ENCODE results near the gene SFMBT1. TPM values are rescaled to one million over a fixed set of nuclear protein-coding genes. Genes with fewer than 3 reads are reported as not detected.

Gene SFMBT1
- total and polyA plus RNA-seq, 12 donors, result 3.1 to 19.1 (median 16.3) TPM

DNA sequence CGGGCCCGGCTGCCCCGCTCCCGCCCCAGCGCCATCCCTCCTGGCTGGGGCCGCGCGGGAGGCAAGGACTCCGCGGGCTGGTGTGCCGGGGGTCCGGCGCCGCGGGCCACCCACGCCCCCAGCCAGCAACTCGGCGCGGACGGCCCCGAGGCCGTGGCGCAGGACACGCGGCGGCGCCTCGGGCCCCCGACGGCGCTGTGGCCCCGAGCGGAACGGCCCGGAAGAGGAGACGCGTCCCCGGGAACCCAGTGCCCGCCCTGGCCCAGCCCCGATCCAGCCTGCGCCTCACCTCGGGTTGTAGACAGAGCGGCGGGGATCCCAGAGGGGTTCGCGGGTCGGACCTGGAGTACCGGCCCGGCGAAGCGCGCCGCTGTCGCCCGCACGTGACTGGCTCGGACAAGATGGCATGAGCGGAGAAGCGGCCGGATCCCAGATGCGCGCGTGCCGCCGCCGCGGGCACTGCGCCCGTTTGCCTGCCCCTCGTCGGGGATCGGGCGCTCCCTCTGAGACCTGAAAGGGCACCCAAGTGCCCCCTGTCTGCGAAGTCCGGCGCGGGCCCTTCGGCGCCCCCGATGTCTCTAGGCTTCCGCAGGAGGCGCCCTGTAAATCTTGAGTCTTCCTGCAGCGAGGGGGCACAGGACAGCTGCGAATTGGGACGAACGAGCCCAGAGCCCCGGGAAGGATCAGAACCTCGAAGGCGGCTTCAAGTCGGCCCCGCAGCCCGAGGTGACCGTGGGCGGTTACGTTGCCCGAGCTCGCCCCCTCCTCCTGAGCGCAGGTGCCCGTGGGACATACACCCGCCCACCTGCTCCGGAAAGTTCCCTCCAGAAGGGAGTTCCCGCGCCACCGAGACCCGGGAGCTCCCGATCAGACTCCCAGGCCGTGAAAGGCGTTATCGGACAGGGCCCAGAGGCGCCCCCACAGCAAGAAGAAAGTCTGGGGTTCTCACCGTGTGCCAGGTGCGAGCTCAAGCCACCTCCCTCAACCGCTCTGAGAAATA, 598 bp upstream of the SFMBT1 start:
- 3 to 4% methylated on average over 98 to 113 of the region's 113 CpGs for WGBS, 2 donors
- DNase-seq (peak; percentile 32 to 47), ATAC-seq (peak; percentile 8 to 70 (median 34))
- intact Hi-C loops (cut with DNase I), result loop anchor here in 2 of 10 donors (10.0 kb wide), 1 partner anchor 112 kb away; no protein-coding TSS in a partner anchor
- no peaks in the 10 kb centered on the region for H3K36me3 ChIP-seq
- peaks cover 0 to 12% (median 0%) of the 10 kb centered on the region in 7 donors for H3K27me3 ChIP-seq
- peak overlapping the region; percentile 54 to 98 (median 90) for H3K4me3 ChIP-seq
- H3K27ac ChIP-seq, result peak overlapping the region in 8 of 10 donors; percentile 31 to 91 (median 89)
- H3K9me3 ChIP-seq, result no peaks in the 10 kb centered on the region
- TF ChIP-seq, protein P1, sequence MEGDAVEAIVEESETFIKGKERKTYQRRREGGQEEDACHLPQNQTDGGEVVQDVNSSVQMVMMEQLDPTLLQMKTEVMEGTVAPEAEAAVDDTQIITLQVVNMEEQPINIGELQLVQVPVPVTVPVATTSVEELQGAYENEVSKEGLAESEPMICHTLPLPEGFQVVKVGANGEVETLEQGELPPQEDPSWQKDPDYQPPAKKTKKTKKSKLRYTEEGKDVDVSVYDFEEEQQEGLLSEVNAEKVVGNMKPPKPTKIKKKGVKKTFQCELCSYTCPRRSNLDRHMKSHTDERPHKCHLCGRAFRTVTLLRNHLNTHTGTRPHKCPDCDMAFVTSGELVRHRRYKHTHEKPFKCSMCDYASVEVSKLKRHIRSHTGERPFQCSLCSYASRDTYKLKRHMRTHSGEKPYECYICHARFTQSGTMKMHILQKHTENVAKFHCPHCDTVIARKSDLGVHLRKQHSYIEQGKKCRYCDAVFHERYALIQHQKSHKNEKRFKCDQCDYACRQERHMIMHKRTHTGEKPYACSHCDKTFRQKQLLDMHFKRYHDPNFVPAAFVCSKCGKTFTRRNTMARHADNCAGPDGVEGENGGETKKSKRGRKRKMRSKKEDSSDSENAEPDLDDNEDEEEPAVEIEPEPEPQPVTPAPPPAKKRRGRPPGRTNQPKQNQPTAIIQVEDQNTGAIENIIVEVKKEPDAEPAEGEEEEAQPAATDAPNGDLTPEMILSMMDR (IDR thresholded peaks at IDR 0.05), result peak in 8 of 9 donors; percentile 14 to 59 (median 46)
- peaks cover 8 to 31% (median 22%) of the 10 kb centered on the region in 9 donors for H3K4me1 ChIP-seq

DNA sequence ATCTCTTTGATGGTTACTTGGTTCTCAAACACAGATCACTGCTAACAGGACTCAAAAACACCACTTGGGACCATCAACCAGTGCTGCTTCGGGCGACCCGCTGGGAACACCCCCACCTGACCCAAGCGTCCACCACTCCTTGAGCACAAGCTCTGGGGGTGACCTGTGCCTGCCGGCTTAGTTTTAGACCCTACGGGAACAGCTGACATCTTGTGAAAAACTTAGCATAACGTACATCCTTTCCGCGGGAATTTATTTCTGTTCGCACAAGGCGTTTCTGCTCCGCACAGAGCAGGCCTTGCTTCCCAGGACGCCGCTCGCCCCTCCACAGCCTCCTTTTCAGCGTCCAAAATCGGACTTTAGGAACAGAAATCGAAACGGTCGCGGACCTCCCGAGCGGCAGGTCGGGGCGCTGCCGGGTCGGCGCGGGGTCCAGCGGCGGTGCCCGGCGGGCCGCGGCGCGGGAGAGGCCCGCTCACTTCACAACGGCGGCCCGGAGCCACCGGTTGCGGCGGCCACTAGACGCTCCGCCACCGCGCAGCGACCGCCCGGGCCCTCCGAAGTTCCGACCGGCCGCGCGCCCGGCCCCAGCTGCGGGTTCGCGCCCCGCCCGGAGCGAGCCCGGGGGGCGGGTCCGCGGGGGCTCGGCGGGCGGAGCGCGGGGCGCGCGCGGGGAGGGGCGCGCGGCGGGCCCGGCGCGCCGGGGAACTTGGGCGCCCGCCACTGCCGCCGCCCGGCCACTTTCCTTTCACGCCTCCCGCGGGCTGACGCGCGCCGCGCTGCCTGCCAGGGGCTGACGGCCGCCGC, 959 bp downstream of the SFMBT1 start:
- peaks cover 0 to 12% (median 0%) of the 10 kb centered on the region in 7 donors for H3K27me3 ChIP-seq
- TF ChIP-seq, protein P1 (IDR thresholded peaks at IDR 0.05), result peak in 1 of 9 donors; percentile 6
- intact Hi-C loops (cut with DNase I), result loop anchor here in 2 of 10 donors (10.0 kb wide), 1 partner anchor 110 kb away; no protein-coding TSS in a partner anchor
- H3K27ac ChIP-seq, result peak overlapping the region; percentile 60 to 91 (median 88)
- ATAC-seq (peak; percentile 30 to 75 (median 68)), DNase-seq (peak; percentile 47 to 73)
- WGBS, 2 donors, result 0% methylated on average over 64 to 101 of the region's 101 CpGs
- peaks cover 8 to 44% (median 32%) of the 10 kb centered on the region in 9 donors for H3K4me1 ChIP-seq
- peak overlapping the region; percentile 55 to 97 (median 67) for H3K4me3 ChIP-seq
- H3K9me3 ChIP-seq, result no peaks in the 10 kb centered on the region
- H3K36me3 ChIP-seq, result no peaks in the 10 kb centered on the region

DNA sequence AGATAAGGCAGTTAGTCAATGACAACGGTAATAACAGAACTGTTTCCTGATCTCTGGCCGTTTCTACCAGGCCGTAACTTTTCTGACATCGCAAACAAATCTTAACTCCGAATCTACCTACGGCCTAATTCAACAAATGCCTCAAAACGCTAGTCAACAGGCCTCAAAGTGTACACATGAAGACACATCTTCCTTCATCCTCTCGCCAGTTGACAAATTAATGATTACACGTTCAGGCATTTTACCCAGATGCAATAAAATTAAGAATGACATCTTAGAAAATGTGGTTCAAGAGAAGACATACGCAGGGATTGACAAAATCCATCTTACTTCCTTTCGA, 1.5 kb downstream of the SFMBT1 start:
- TF ChIP-seq, protein P1 (IDR thresholded peaks at IDR 0.05), result no peak
- peak overlapping the region in 9 of 10 donors; percentile 60 to 91 (median 87) for H3K27ac ChIP-seq
- intact Hi-C loops (cut with DNase I), result loop anchor here in 2 of 10 donors (10.0 kb wide), 1 partner anchor 110 kb away; no protein-coding TSS in a partner anchor
- H3K4me3 ChIP-seq, result peak overlapping the region; percentile 55 to 97 (median 67)
- no peaks in the 10 kb centered on the region for H3K9me3 ChIP-seq
- DNase-seq (no peak), ATAC-seq (no peak)
- H3K27me3 ChIP-seq, result peaks cover 0 to 12% (median 0%) of the 10 kb centered on the region in 7 donors
- WGBS, 2 donors, result 50 to 58% methylated on average over 11 of the region's 11 CpGs
- peaks cover 8 to 44% (median 33%) of the 10 kb centered on the region in 9 donors for H3K4me1 ChIP-seq
- H3K36me3 ChIP-seq, result no peaks in the 10 kb centered on the region

All from heart right ventricle (tissue), 16 donors.